GM21723 (cell line): ENCODE measurements around the gene FEM1B.
"Not testable (repeated sequence)": the region's sequence is repeated elsewhere in the genome, so short reads cannot be mapped to it uniquely, and the experiment has no call there.

Source experiments
- ATAC-seq: cut with Tn5 transposase; IDR thresholded peaks from one replicate; pipeline ENCODE4 v1.9.1; 2021; ENCODE audit warnings: mild to moderate bottlenecking, moderate library complexity; ENCODE audit not compliant: unreplicated experiment

Gene FEM1B

GRCh38 chr15:68277603-68278344 lies at the start of gene FEM1B:
FEM1B (plus strand) TSS chr15:68277745; CDS start chr15:68278418, 673 bp downstream.
- peak; percentile 81 for ATAC-seq

- ATAC-seq = peak; percentile 3
Measured at GRCh38 chr15:68228143-68228970, 49.2 kb upstream of the FEM1B start.

GRCh38 chr15:68228971-68229385 lies 48.6 kb upstream of the FEM1B start:
- ATAC-seq = peak; percentile 16

- peak; percentile 72 for ATAC-seq
Measured at GRCh38 chr15:68229386-68230156, 48.0 kb upstream of the FEM1B start, which contains the start of gene CLN6. CLN6 (minus strand) TSS chr15:68229728; CDS start chr15:68229584, 144 bp downstream.

GRCh38 chr15:68230157-68231100 lies 47.1 kb upstream of the FEM1B start:
- no peak for ATAC-seq

GRCh38 chr15:68231102-68231818 lies 46.3 kb upstream of the FEM1B start:
- no peak for ATAC-seq

GRCh38 chr15:68232449-68232848 lies 45.1 kb upstream of the FEM1B start:
- ATAC-seq = no peak

- no peak for ATAC-seq
Measured at GRCh38 chr15:68232937-68233336, 44.6 kb upstream of the FEM1B start.

- no peak for ATAC-seq
Measured at GRCh38 chr15:68234060-68234459, 43.5 kb upstream of the FEM1B start.

- not testable (repeated sequence) for ATAC-seq
Measured at GRCh38 chr15:68234520-68234919, 43.0 kb upstream of the FEM1B start.

- no peak for ATAC-seq
Measured at GRCh38 chr15:68235022-68235421, 42.5 kb upstream of the FEM1B start.

- ATAC-seq = no peak
Measured at GRCh38 chr15:68239025-68239424, 38.5 kb upstream of the FEM1B start.

- no peak for ATAC-seq
Measured at GRCh38 chr15:68241088-68241935, 36.2 kb upstream of the FEM1B start.

GRCh38 chr15:68244235-68244634 lies 33.3 kb upstream of the FEM1B start:
- ATAC-seq = no peak

GRCh38 chr15:68249058-68249713 lies 28.4 kb upstream of the FEM1B start:
- no peak for ATAC-seq

- no peak for ATAC-seq
Measured at GRCh38 chr15:68252925-68253534, 24.5 kb upstream of the FEM1B start.

- ATAC-seq = no peak
Measured at GRCh38 chr15:68256675-68257450, 20.7 kb upstream of the FEM1B start.
